ENCODE data around the gene SLC6A18.

DNA sequence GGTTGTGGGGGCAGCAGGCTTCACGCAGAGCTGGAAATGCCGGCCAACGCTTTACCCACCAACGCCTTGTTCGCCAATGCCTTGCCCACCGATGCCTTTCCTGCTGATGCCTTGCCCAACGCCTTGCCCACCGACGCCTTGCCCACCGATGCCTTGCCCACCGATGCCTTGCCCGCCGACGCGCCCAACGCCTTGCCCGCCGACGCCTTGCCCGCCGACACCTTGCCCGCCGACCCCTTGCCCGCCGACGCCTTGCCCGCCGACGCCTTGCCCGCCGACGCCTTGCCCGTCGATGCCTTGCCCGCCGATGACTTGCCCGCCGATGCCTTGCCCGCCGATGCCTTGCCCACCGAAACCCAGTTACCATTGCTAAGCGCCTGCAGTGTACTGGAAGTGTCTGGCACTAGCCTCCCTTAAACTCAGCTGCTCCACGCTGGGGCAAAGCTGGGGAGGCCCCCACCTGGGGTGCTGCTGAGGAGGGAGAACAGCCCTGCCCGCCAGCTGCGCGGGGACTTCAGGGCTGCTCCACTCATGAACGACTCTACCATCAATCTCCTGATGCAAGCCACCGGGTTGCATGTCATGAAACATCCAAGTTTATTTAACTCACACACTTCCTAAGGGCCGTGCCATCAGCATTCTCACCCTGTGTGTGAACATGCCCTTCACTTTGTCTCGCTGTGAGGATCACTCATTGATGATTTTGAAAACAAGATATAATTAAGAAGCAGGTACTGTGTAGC, 1.8 kb downstream of the SLC6A18 start:
- no peak for TF ChIP-seq FOXM1 (IDR thresholded peaks at IDR 0.05; ENCODE audit: low read depth)
- no peak for TF ChIP-seq RAD21 (IDR thresholded peaks at IDR 0.05; ENCODE audit: low read length)
- TF ChIP-seq ELF1 (IDR thresholded peaks at IDR 0.05): no peak

Measured in SK-N-SH (cell line).